AG09309 (cell line): Measurements from ENCODE around the gene BACH1.

Experiments
- DNase-seq: peaks from one replicate; pipeline ENCODE4 v3.0.0-alpha.2; 2010; ENCODE audit warnings: low read depth
- H3K4me3 ChIP-seq: 2 replicates; pipeline ENCODE4 v1.5.1; 2011; ENCODE audit warnings: mild to moderate bottlenecking, low read depth, low read length, moderate library complexity; ENCODE audit not compliant: control insufficient read depth
- TF ChIP-seq, protein P1 (sequence below): IDR thresholded peaks from 2 replicates; pipeline ENCODE4 v1.5.1; 2011; ENCODE audit warnings: mild to moderate bottlenecking, low read depth, low read length, inconsistent platforms; ENCODE audit not compliant: insufficient read depth, control insufficient read depth; ENCODE audit errors: missing control alignments

Gene BACH1

DNA sequence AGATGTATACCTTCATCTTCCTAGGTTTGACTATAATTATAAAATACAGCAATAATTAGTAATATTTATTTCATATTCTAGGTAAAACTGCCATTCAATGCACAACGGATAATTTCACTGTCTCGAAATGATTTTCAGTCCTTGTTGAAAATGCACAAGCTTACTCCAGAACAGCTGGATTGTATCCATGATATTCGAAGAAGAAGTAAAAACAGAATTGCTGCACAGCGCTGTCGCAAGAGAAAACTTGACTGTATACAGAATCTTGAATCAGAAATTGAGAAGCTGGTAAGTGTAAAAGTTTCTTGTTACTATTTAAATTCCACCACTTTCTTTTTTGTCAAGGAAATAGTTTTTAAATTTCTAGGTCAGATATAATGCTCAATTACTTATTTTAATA lies 30.7 kb downstream of the BACH1 start:
- H3K4me3 ChIP-seq, result no peak overlapping the region
- DNase-seq, result no peak
- TF ChIP-seq, protein P1, sequence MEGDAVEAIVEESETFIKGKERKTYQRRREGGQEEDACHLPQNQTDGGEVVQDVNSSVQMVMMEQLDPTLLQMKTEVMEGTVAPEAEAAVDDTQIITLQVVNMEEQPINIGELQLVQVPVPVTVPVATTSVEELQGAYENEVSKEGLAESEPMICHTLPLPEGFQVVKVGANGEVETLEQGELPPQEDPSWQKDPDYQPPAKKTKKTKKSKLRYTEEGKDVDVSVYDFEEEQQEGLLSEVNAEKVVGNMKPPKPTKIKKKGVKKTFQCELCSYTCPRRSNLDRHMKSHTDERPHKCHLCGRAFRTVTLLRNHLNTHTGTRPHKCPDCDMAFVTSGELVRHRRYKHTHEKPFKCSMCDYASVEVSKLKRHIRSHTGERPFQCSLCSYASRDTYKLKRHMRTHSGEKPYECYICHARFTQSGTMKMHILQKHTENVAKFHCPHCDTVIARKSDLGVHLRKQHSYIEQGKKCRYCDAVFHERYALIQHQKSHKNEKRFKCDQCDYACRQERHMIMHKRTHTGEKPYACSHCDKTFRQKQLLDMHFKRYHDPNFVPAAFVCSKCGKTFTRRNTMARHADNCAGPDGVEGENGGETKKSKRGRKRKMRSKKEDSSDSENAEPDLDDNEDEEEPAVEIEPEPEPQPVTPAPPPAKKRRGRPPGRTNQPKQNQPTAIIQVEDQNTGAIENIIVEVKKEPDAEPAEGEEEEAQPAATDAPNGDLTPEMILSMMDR, result no peak

DNA sequence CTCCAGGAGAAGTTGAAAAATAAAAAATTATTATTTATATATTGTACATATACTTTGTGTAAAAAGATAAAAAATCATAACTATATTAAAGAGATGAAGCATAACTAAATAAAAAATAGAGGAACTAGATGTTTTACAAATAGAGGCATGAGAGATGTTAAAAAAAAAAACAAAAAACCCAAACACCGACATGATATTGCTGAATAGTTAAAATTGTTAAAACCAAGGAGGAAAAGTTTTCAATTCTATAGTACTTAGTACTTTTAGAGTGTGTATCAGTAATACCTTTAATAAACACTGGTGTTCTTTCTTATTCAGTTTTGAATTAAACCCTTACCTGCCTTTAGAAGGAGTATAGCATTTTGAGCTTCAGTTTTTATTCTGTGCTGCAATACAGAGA lies 32.1 kb downstream of the BACH1 start:
- no peak overlapping the region for H3K4me3 ChIP-seq
- DNase-seq, result no peak
- TF ChIP-seq, protein P1, result no peak

DNA sequence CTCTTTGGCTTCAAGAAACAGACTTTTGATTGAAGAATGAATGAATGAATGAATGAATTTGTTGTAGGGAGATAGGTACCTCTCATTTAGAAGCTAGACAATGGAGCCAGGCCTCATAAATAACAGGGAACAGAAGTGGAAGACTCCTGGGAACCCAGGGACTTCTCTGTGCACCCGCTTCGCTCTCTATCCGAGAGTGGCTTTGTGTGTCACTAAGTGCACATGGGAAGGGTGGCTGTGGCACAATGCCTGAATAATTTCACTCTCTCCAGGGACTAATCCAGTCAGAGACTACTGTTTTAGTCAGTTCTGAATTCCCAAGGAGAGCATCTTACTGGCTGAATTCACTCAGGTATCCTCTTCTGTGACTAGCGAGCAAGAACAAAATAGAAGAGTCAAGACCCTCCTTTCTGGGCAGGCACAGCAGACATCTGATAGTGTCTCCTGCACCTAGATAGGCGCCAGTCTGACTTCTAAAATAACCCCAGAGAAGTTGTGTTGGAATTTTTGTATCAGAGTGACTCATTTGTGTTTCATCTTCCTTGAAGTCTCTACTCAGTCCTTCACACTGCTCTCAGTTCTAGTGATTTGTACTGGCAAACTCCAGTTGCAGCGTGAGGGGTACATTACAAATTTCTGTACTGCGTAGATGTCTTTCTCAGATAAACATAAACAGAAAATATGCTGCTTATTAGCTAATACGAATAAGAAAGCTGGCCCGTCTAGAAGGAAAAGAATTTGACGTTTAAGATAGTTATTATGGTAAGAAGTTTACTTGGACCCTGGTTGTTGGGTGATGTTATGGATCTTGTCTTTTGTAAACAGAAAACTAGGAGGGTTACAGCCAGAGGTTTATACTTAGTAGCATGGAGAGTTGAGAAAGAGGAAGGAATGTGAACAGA lies 34.0 kb downstream of the BACH1 start:
- H3K4me3 ChIP-seq, result no peak overlapping the region
- TF ChIP-seq, protein P1, result no peak
- no peak for DNase-seq

DNA sequence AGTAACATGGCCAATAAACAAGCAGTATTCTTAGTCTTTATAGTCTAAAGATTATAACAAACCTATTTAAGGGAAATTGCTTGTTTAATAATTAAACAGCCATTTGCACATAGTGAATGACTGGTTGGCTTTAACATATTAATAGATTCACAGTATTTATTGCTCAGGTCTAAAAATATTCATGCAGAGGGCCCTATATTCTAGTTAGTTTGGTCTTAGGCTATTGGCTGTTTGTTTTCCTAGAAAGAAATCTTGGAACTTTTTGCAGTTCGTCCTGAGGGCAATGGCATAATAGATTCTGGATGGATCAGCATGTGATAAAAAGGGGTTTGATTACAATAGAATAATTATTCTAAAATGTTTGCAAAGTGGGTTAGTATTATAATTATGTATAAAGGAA lies 34.7 kb downstream of the BACH1 start:
- no peak overlapping the region for H3K4me3 ChIP-seq
- DNase-seq, result no peak
- TF ChIP-seq, protein P1, result no peak

DNA sequence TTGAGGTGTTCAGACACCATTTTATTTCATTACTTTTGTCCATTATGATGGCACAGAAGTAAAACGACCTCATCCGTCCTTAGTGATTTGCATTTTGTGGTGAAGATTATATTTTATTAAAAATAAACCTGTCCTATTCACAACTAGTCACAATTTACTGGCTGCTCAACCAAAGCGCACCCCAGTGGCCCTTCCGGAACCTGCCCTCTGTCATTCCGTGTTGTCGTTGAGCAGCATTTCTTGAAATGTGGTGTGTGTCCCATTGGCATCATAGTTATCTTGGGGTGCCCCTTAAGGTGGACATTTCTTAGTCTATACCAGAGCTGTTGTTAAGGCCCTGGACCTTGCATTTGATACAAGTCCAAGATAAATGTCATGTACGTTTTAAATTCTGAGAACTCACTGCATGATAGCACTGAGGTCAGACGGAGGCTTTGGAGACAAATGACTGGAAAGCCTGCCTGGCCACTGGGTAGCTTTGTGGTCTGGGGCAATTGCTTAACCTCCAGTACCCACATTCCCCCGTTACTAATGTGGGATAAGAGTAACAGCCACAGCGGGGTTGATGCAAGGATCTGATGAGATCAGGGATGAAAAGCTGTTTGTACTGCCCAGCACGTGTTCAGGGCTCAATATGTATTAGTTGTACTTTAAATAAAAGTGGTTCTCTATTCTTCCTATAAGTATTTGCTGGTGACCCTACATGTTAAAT lies 36.2 kb downstream of the BACH1 start:
- H3K4me3 ChIP-seq, result no peak overlapping the region
- DNase-seq, result no peak
- TF ChIP-seq, protein P1, result no peak

DNA sequence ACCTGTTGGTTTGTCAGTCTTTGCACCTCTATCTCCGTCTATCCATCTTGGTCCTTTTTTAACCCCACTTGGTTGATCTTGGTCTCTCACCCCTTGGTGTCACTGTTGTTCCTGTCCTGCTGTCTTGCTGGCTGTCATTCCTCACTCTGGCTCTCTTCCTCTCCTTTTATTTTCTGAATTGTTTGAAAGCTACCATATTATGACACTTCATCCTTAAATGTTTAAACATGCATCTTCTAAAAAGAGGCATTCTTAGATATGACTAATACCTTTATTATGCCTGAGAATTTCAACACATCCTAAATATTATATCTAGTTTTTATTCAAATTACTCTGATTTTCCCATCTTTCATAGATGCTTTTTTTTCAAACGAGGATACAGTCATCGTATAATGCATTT lies 37.0 kb downstream of the BACH1 start:
- H3K4me3 ChIP-seq, result no peak overlapping the region
- DNase-seq, result no peak
- TF ChIP-seq, protein P1, result no peak
